Naive thymus-derived CD8-positive, alpha-beta T cell (primary cell): ENCODE results near the gene RELB. TPM values are rescaled to one million over a fixed set of nuclear protein-coding genes. Genes with fewer than 3 reads are reported as not detected.

ENCODE experiments used
- ATAC-seq, 2 donors: fragments of 150-1000 bp; cut with Tn5 transposase in 1 of 2; sonication (Bioruptor Pico), chemical (Tn5 transposase) in 1 of 2; 1 replicate in 1 of 2; 2 replicates in 1 of 2; pipeline ENCODE4 v1.10.0; 2021; ENCODE audit warnings: mild to moderate bottlenecking in 2 of 2, moderate library complexity in 2 of 2
- POLR2A ChIA-PET: fragments of 350-600 bp; sonication (Branson Sonifier 250); formaldehyde crosslinking; loops from one replicate; lab custom pipeline; 2021; ENCODE audit warnings: antibody characterized with exemption; lab: Charles Lee
- DNase-seq, 10 donors: peaks; one replicate each; pipeline versions ENCODE4 v3.0.0 to v3.0.0-alpha.2; 2020 to 2022
- H3K27ac Mint-ChIP-seq, 10 donors: one replicate each; pipeline ENCODE4 v1.8.0; 2020 to 2022; ENCODE audit warnings: mild to moderate bottlenecking in 10 of 10, mixed read lengths in 10 of 10, moderate library complexity in 4 of 10, inconsistent platforms in 1 of 10
- H3K27me3 Mint-ChIP-seq, 5 donors: one replicate each; pipeline ENCODE4 v1.8.0; 2021 to 2022; ENCODE audit warnings: mixed read lengths in 5 of 5
- H3K36me3 Mint-ChIP-seq, 3 donors: one replicate each; pipeline ENCODE4 v1.8.0; 2020 to 2022; ENCODE audit warnings: mixed read lengths in 3 of 3, mild to moderate bottlenecking in 2 of 3, inconsistent platforms in 1 of 3
- H3K4me1 Mint-ChIP-seq, 4 donors: one replicate each; pipeline ENCODE4 v1.8.0; 2021 to 2022; ENCODE audit warnings: mixed read lengths in 4 of 4
- H3K4me3 Mint-ChIP-seq, 10 donors: one replicate each; pipeline ENCODE4 v1.8.0; 2020 to 2022; ENCODE audit warnings: mild to moderate bottlenecking in 10 of 10, mixed read lengths in 10 of 10, moderate library complexity in 6 of 10, inconsistent platforms in 1 of 10
- H3K9me3 Mint-ChIP-seq, 9 donors: one replicate each; pipeline ENCODE4 v1.8.0; 2020 to 2022; ENCODE audit warnings: mixed read lengths in 9 of 9, mild to moderate bottlenecking in 3 of 9, inconsistent platforms in 1 of 9, moderate library complexity in 1 of 9
- polyA plus RNA-seq, 3 donors: library from polyadenylated mRNA; unstranded; fragments of 300-500 nt; fragmentation: Illumina TruSeq; gene quantifications; one replicate each; pipeline ENCODE4 v1.2.3, GENCODE V29; 2021
- total RNA-seq, 8 experiments: library from RNA in 2 of 8; stranded (reverse) in 2 of 8; gene quantifications; one replicate each; pipeline ENCODE4 v1.2.3 and lab custom pipeline; 2021 to 2026

The RELB gene
- total and polyA plus RNA-seq, 5 experiments from 2014 or later: 6.7 to 41.6 (median 17.2) TPM

DNA sequence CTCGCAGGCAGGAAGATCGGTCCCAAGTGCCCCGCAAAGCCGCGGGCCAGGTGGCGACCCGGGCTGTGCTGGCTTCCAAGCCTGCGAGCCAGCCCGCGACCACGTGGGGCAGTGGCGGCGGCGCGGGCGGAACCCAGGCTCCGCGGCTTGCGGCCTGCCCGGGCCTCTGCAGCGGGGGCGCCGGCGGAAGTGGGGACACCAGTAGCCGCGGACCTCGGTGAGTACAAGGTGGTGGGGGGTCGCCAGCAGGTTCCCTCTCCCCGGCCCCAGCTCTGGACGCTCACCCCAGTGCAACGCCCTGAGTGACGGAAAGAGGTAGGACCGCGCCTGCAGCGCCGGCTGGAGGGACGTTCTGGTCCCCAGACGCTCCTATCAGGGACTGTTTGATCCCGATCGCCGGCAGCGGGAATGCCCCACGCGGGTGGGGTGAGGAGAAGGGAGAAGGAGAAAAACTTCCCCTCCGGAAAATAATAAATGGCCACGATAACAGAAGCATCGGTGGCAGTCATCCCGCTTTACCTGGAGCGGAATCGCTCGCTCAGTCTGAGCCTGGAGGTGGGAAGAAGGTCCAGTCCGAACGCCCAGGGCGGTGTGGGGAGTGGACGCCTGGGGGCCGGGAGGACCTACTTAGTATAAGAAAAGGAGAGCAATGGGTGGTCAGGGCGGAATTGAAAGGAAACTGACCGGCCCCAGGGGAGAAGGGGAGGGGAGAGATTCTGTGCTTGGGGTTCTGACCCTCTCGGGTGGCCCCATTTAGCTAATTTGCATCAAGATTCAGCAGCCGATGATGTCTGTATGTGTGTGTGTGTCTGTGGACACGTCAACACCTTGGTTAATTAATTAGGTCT is 78.0 kb downstream of the RELB start, which contains the start of gene GEMIN7:
Gene GEMIN7 (plus strand): TSS at position 198 of the 848 bp plus-strand sequence. CDS start 10,855 bp downstream, outside the sequence.
- peak; percentile 59 to 80 (median 77) for DNase-seq
- Mint-ChIP-seq H3K27me3 (no peaks in the 10 kb centered on the region), H3K9me3 (no peaks in the 10 kb centered on the region), H3K4me3 (peak within 1 kb of the TSS; percentile 91 to 97 (median 94)), H3K27ac (peak within 1 kb of the TSS; percentile 83 to 94 (median 92)), H3K4me1 (peaks cover 15 to 65% (median 58%) of the 10 kb centered on the region in 4 donors), H3K36me3 (peaks cover 0 to 18% (median 8%) of the 10 kb centered on the region in 3 donors)
- peak; percentile 69 to 81 for ATAC-seq
- POLR2A ChIA-PET: interaction anchor here (0.5 to 2.5 kb wide), 11 partner anchors 9 to 1958 kb away, joined by 3 to 34 read pairs (median 3); partner anchors contain the start of genes BLOC1S3, CLASRP, PPP1R37 and RELB

GRCh38 chr19:45079911-45080370 is 78.7 kb downstream of the RELB start:
- Mint-ChIP-seq H3K36me3 (peaks cover 0 to 20% (median 8%) of the 10 kb centered on the region in 3 donors), H3K4me3 (peak overlapping the region; percentile 91 to 97 (median 94)), H3K27me3 (no peaks in the 10 kb centered on the region), H3K9me3 (no peaks in the 10 kb centered on the region), H3K27ac (peak overlapping the region; percentile 47 to 94 (median 91)), H3K4me1 (peaks cover 15 to 58% (median 55%) of the 10 kb centered on the region in 4 donors)
- DNase-seq (no peak), ATAC-seq (no peak)
- POLR2A ChIA-PET: interaction anchor here (0.7 to 2.5 kb wide), 4 partner anchors 12 to 98 kb away, joined by 3 to 34 read pairs (median 8); partner anchors contain the start of genes BLOC1S3, PPP1R37 and TRAPPC6A

DNA sequence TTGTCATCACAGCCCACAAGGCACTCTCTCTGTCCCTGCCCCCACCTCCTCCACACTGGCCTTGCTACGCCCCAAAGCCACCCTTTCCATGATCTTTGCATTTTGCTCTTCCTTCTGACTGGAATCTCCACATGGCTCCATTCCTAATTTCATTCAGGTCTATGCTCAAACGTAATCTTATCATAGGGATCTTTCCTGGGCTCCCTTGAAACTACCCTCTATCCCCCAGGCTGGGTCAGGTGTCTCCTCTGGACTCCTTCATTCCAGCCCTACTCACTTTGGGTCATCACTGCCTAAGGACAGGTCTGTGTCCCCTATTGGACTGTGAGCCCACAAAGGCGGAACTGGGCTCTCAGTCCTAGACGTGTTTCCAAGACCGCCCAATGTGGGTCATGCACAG is 80.9 kb downstream of the RELB start:
- no peak for DNase-seq
- Mint-ChIP-seq H3K27me3 (no peaks in the 10 kb centered on the region), H3K27ac (peak overlapping the region in 6 of 10 donors; percentile 5 to 83 (median 40)), H3K4me1 (peaks cover 13 to 57% (median 47%) of the 10 kb centered on the region in 4 donors), H3K9me3 (no peaks in the 10 kb centered on the region), H3K4me3 (peak overlapping the region in 6 of 10 donors; percentile 4 to 78 (median 48)), H3K36me3 (peaks cover 0 to 29% (median 8%) of the 10 kb centered on the region in 3 donors)
- ATAC-seq: no peak
- POLR2A ChIA-PET: no interaction called here

- peaks cover 0 to 2% (median 0%) of the 10 kb centered on the region in 9 donors for H3K9me3 Mint-ChIP-seq
- H3K27me3 Mint-ChIP-seq: no peaks in the 10 kb centered on the region
- H3K27ac Mint-ChIP-seq: peak overlapping the region in 9 of 10 donors; percentile 1 to 96 (median 74)
- peaks cover 0 to 31% (median 11%) of the 10 kb centered on the region in 3 donors for H3K36me3 Mint-ChIP-seq
- no peak overlapping the region for H3K4me3 Mint-ChIP-seq
- DNase-seq (no peak), ATAC-seq (no peak)
- POLR2A ChIA-PET: no interaction called here
- peaks cover 17 to 53% (median 34%) of the 10 kb centered on the region in 4 donors for H3K4me1 Mint-ChIP-seq
These were observed 85.2 kb downstream of the RELB start for GRCh38 chr19:45086480-45086879.

- Mint-ChIP-seq H3K27me3 (no peaks in the 10 kb centered on the region), H3K4me1 (peaks cover 13 to 52% (median 30%) of the 10 kb centered on the region in 4 donors)
These were observed 86.3 kb downstream of the RELB start for GRCh38 chr19:45087531-45087930.

More at GRCh38 chr19:45087531-45087930, 86.3 kb downstream of the RELB start:
- Mint-ChIP-seq H3K9me3 (peaks cover 0 to 2% (median 0%) of the 10 kb centered on the region in 9 donors), H3K36me3 (peaks cover 0 to 21% (median 4%) of the 10 kb centered on the region in 3 donors), H3K4me3 (peak overlapping the region in 9 of 10 donors; percentile 45 to 82 (median 74)), H3K27ac (peak overlapping the region; percentile 74 to 96 (median 91))
- ATAC-seq (peak; percentile 49 to 73), DNase-seq (peak in 8 of 10 donors; percentile 24 to 68 (median 43))
- POLR2A ChIA-PET: interaction anchor here (1.3 kb wide), 1 partner anchor 8 kb away, joined by 3 read pairs; the partner anchor contains the start of gene GEMIN7

Other genes with a start within 250 kb of the RELB start
- not detected for gene CBLC, start 223.6 kb upstream of the RELB start, total RNA-seq
- gene CBLC, start 223.6 kb upstream of the RELB start, polyA plus RNA-seq: under 1 TPM in 1 of 3 donors, not detected in 2; 0.14 TPM
- gene BCAM, start 192.4 kb upstream of the RELB start, total RNA-seq: not detected
- gene BCAM, start 192.4 kb upstream of the RELB start, polyA plus RNA-seq: not detected
- under 1 TPM; 0.42 to 0.93 TPM for gene NECTIN2, start 155.2 kb upstream of the RELB start, total RNA-seq
- gene NECTIN2, start 155.2 kb upstream of the RELB start, polyA plus RNA-seq: under 1 TPM in 1 of 3 donors, not detected in 2; 0.47 TPM
- 10 to 100 TPM; 39.3 to 41.4 TPM for gene TOMM40, start 110.2 kb upstream of the RELB start, total RNA-seq
- 10 to 100 TPM; 32.0 to 42.3 (median 33.7) TPM for gene TOMM40, start 110.2 kb upstream of the RELB start, polyA plus RNA-seq
- 1 to 10 TPM; 2.9 to 3.6 TPM for gene APOE, start 95.7 kb upstream of the RELB start, total RNA-seq
- gene APOE, start 95.7 kb upstream of the RELB start, polyA plus RNA-seq: not detected
- 1 to 10 TPM in 1 of 2 experiments, not detected in 1; 1.4 TPM for gene APOC1, start 86.9 kb upstream of the RELB start, total RNA-seq
- gene APOC1, start 86.9 kb upstream of the RELB start, polyA plus RNA-seq: not detected
- gene APOC4, start 59.2 kb upstream of the RELB start, total RNA-seq: not detected
- gene APOC4, start 59.2 kb upstream of the RELB start, polyA plus RNA-seq: not detected
- not detected for gene APOC2, start 55.4 kb upstream of the RELB start, total RNA-seq
- not detected for gene APOC2, start 55.4 kb upstream of the RELB start, polyA plus RNA-seq
- 10 to 100 TPM; 73.8 to 76.0 TPM for gene CLPTM1, start 46.1 kb upstream of the RELB start, total RNA-seq
- gene CLPTM1, start 46.1 kb upstream of the RELB start, polyA plus RNA-seq: 10 to 100 TPM; 13.2 to 20.6 (median 14.9) TPM
- gene CLASRP, start 37.6 kb downstream of the RELB start, total RNA-seq: 100 to 1,000 TPM; 141 to 150 TPM
- 1 to 10 TPM; 2.0 to 6.7 (median 5.3) TPM for gene CLASRP, start 37.6 kb downstream of the RELB start, polyA plus RNA-seq
- 1 to 10 TPM; 2.3 to 2.4 TPM for gene ZNF296, start 75.0 kb downstream of the RELB start, total RNA-seq
- 1 to 10 TPM; 1.0 to 1.6 (median 1.1) TPM for gene ZNF296, start 75.0 kb downstream of the RELB start, polyA plus RNA-seq
- 10 to 100 TPM; 13.5 to 19.8 TPM for gene GEMIN7, start 77.8 kb downstream of the RELB start, total RNA-seq
- gene GEMIN7, start 77.8 kb downstream of the RELB start, polyA plus RNA-seq: 10 to 100 TPM; 44.2 to 70.0 (median 50.3) TPM
- gene PPP1R37, start 91.7 kb downstream of the RELB start, total RNA-seq: 10 to 100 TPM; 32.9 to 33.3 TPM
- gene PPP1R37, start 91.7 kb downstream of the RELB start, polyA plus RNA-seq: 1 to 10 TPM in 1 of 3 donors, under 1 TPM in 2; 0.40 to 2.0 (median 0.83) TPM
- gene NKPD1, start 159.5 kb downstream of the RELB start, total RNA-seq: 1 to 10 TPM in 1 of 2 experiments, under 1 TPM in 1; 0.85 to 1.0 TPM
- under 1 TPM; 0.17 to 0.47 (median 0.43) TPM for gene NKPD1, start 159.5 kb downstream of the RELB start, polyA plus RNA-seq
- 10 to 100 TPM; 48.5 to 51.0 TPM for gene TRAPPC6A, start 176.8 kb downstream of the RELB start, total RNA-seq
- 100 to 1,000 TPM; 149 to 193 (median 183) TPM for gene TRAPPC6A, start 176.8 kb downstream of the RELB start, polyA plus RNA-seq
- 10 to 100 TPM; 21.2 to 22.5 TPM for gene BLOC1S3, start 177.3 kb downstream of the RELB start, total RNA-seq
- gene BLOC1S3, start 177.3 kb downstream of the RELB start, polyA plus RNA-seq: 10 to 100 TPM in 1 of 3 donors, 1 to 10 TPM in 2; 8.4 to 14.4 (median 9.7) TPM
- gene EXOC3L2, start 243.9 kb downstream of the RELB start, total RNA-seq: not detected
- not detected for gene EXOC3L2, start 243.9 kb downstream of the RELB start, polyA plus RNA-seq
- gene MARK4, start 249.8 kb downstream of the RELB start, total RNA-seq: 10 to 100 TPM; 19.6 to 24.9 TPM
- gene MARK4, start 249.8 kb downstream of the RELB start, polyA plus RNA-seq: under 1 TPM; 0.79 to 0.95 (median 0.91) TPM